Epithelial cell of proximal tubule (primary cell): ENCODE data around the gene TRIM44. TPM values are rescaled to one million over a fixed set of nuclear protein-coding genes. Genes with fewer than 3 reads are reported as not detected.
A peak's percentile ranks its signal among the peaks of the same experiment; 100 is the strongest.

Experiments used
- DNase-seq: peaks from one replicate; pipeline ENCODE4 v3.0.0-alpha.2; 2011; ENCODE audit warnings: low read depth
- H3K4me3 ChIP-seq: 2 replicates; pipeline ENCODE4 v1.5.1; 2011; ENCODE audit warnings: low read depth, mild to moderate bottlenecking, low read length
- CTCF ChIP-seq: conservative IDR thresholded peaks from 2 replicates; pipeline ENCODE4 v1.5.1; 2012; ENCODE audit warnings: low read depth, mild to moderate bottlenecking, low read length
- total RNA-seq: library from RNA; depleted of rRNA; stranded (reverse); fragments of >200 nt; gene quantifications from 2 replicates; pipeline ENCODE4 v1.2.3, GENCODE V29; 2015

The TRIM44 gene
- total RNA-seq, 1 donor from 2014 or later, result 42.1 TPM

GRCh38 chr11:35623621-35624168 lies 38.9 kb upstream of the TRIM44 start:
- no peak for TF ChIP-seq CTCF
- no peak overlapping the region for H3K4me3 ChIP-seq
- no peak for DNase-seq

GRCh38 chr11:35624316-35624715 lies 38.3 kb upstream of the TRIM44 start:
- no peak for TF ChIP-seq CTCF
- no peak for DNase-seq

GRCh38 chr11:35624781-35625180 lies 37.8 kb upstream of the TRIM44 start:
- H3K4me3 ChIP-seq, result no peak overlapping the region
- no peak for TF ChIP-seq CTCF
- no peak for DNase-seq

More at GRCh38 chr11:35624316-35624715, 38.3 kb upstream of the TRIM44 start:
- H3K4me3 ChIP-seq, result no peak overlapping the region

- DNase-seq, result no peak
- no peak overlapping the region for H3K4me3 ChIP-seq
- TF ChIP-seq CTCF, result no peak
Measured at GRCh38 chr11:35626501-35626900, 36.1 kb upstream of the TRIM44 start.

- TF ChIP-seq CTCF, result no peak
- DNase-seq, result no peak
- H3K4me3 ChIP-seq, result no peak overlapping the region
Measured at GRCh38 chr11:35629511-35629910, 33.1 kb upstream of the TRIM44 start.

GRCh38 chr11:35629914-35630313 lies 32.7 kb upstream of the TRIM44 start:
- DNase-seq, result peak; percentile 95
- TF ChIP-seq CTCF, result no peak

GRCh38 chr11:35631891-35632290 lies 30.7 kb upstream of the TRIM44 start:
- DNase-seq, result no peak
- no peak for TF ChIP-seq CTCF
- H3K4me3 ChIP-seq, result no peak overlapping the region

More at GRCh38 chr11:35629914-35630313, 32.7 kb upstream of the TRIM44 start:
- no peak overlapping the region for H3K4me3 ChIP-seq
